ENCODE data around the gene ZNF18. TPM values are rescaled to one million over a fixed set of nuclear protein-coding genes. Genes with fewer than 3 reads are reported as not detected.
"Not testable (repeated sequence)": the region's sequence is repeated elsewhere in the genome, so short reads cannot be mapped to it uniquely, and the experiment has no call there.

The ZNF18 gene
- total RNA-seq, 1 donor from 2014 or later = 4.0 TPM

GRCh38 chr17:11986179-11986941, 10.9 kb downstream of the ZNF18 start:
- DNase-seq = no peak
- Histone ChIP-seq H3K9me3 (replicated peaks) (no peaks in the 10 kb centered on the region), H3K36me3 (peaks cover 65% of the 10 kb centered on the region), H3K4me3 (no peak overlapping the region), H3K27me3 (ENCODE audit: low read depth) (no peaks in the 10 kb centered on the region), H3K4me1 (peaks cover 8% of the 10 kb centered on the region), H3K27ac (replicated peaks) (peak overlapping the region; percentile 45)
- no peak for TF ChIP-seq CTCF (IDR thresholded peaks at IDR 0.05; ENCODE audit: borderline replicate concordance)
- intact Hi-C loops (cut with micrococcal nuclease) = no loop called here

- peaks cover 5% of the 10 kb centered on the region for H3K4me1 ChIP-seq
- DNase-seq = no peak
- no peak overlapping the region for H3K27ac ChIP-seq (replicated peaks)
- intact Hi-C loops (cut with micrococcal nuclease) = no loop called here
- no peak overlapping the region for H3K4me3 ChIP-seq
- peaks cover 47% of the 10 kb centered on the region for H3K36me3 ChIP-seq
- TF ChIP-seq CTCF (IDR thresholded peaks at IDR 0.05; ENCODE audit: borderline replicate concordance) = no peak
- H3K27me3 ChIP-seq (ENCODE audit: low read depth) = no peaks in the 10 kb centered on the region
- no peaks in the 10 kb centered on the region for H3K9me3 ChIP-seq (replicated peaks)
These were observed 15.4 kb downstream of the ZNF18 start for GRCh38 chr17:11981862-11982261.

GRCh38 chr17:11980813-11981212, 16.5 kb downstream of the ZNF18 start:
- Histone ChIP-seq H3K4me1 (no peaks in the 10 kb centered on the region), H3K4me3 (no peak overlapping the region), H3K9me3 (replicated peaks) (no peaks in the 10 kb centered on the region), H3K27me3 (ENCODE audit: low read depth) (no peaks in the 10 kb centered on the region), H3K36me3 (peaks cover 48% of the 10 kb centered on the region), H3K27ac (replicated peaks) (no peak overlapping the region)
- intact Hi-C loops (cut with micrococcal nuclease) = no loop called here
- no peak for DNase-seq
- peak; percentile 21 for TF ChIP-seq CTCF (IDR thresholded peaks at IDR 0.05; ENCODE audit: borderline replicate concordance)

DNA sequence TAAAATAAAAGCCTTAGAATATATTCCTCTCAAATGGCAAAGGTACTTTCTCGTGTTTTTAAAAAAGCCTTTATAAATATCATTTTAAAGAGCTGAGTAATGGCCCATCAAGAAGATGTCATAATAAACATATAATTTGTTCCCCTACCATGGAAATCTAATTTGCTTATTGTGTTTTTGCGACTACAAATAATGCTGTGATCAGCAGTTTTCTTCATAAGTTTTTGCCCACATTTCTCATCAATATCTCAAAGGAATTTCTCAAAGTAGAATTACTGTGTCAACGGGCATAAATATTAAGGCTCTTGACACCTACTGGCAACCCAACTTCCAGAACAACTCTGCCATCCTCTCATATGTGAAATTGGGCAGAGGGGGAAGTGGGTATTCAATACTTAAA, 17.5 kb downstream of the ZNF18 start:
- no peaks in the 10 kb centered on the region for H3K27me3 ChIP-seq (ENCODE audit: low read depth)
- H3K27ac ChIP-seq (replicated peaks) = no peak overlapping the region
- H3K4me1 ChIP-seq = no peaks in the 10 kb centered on the region
- no peaks in the 10 kb centered on the region for H3K9me3 ChIP-seq (replicated peaks)
- no peak for TF ChIP-seq CTCF (IDR thresholded peaks at IDR 0.05; ENCODE audit: borderline replicate concordance)
- no peak for DNase-seq
- H3K36me3 ChIP-seq = peaks cover 48% of the 10 kb centered on the region
- H3K4me3 ChIP-seq = no peak overlapping the region
- intact Hi-C loops (cut with micrococcal nuclease) = no loop called here

GRCh38 chr17:11972741-11973140, 24.5 kb downstream of the ZNF18 start:
- H3K27me3 ChIP-seq (ENCODE audit: low read depth); intact Hi-C loops (cut with micrococcal nuclease); DNase-seq; H3K4me3 ChIP-seq; H3K4me1 ChIP-seq; H3K27ac ChIP-seq (replicated peaks): not testable (repeated sequence)
- Histone ChIP-seq H3K9me3 (replicated peaks) (peaks cover 13% of the 10 kb centered on the region), H3K36me3 (peaks cover 15% of the 10 kb centered on the region)

GRCh38 chr17:11969565-11969964, 27.7 kb downstream of the ZNF18 start:
- DNase-seq = no peak
- Histone ChIP-seq H3K4me3 (no peak overlapping the region), H3K36me3 (peaks cover 14% of the 10 kb centered on the region), H3K4me1 (no peaks in the 10 kb centered on the region), H3K9me3 (replicated peaks) (peaks cover 45% of the 10 kb centered on the region), H3K27me3 (ENCODE audit: low read depth) (no peaks in the 10 kb centered on the region), H3K27ac (replicated peaks) (no peak overlapping the region)
- intact Hi-C loops (cut with micrococcal nuclease) = no loop called here
- TF ChIP-seq CTCF (IDR thresholded peaks at IDR 0.05; ENCODE audit: borderline replicate concordance) = no peak

Measured in left ventricle myocardium inferior (tissue), 1 donor.